Activated CD8-positive, alpha-beta memory T cell treated with anti-CD3 and anti-CD28 coated beads for 36 hours (primary cell): ENCODE data around the gene NOL4L. TPM values are rescaled to one million over a fixed set of nuclear protein-coding genes. Genes with fewer than 3 reads are reported as not detected.

Experiments used
- CTCF ChIA-PET: fragments of 350-600 bp; sonication (Branson Sonifier 250); formaldehyde crosslinking; loops from one replicate; lab custom pipeline; 2021; ENCODE audit warnings: antibody characterized with exemption; lab: Charles Lee
- POLR2A ChIA-PET: fragments of 350-600 bp; sonication (Branson Sonifier 250); formaldehyde crosslinking; loops from one replicate; lab custom pipeline; 2021; ENCODE audit warnings: antibody characterized with exemption; lab: Charles Lee
- total RNA-seq, 2 experiments: library from RNA; stranded (reverse); gene quantifications; one replicate each; pipeline ENCODE4 v1.2.3, GENCODE V29; 2021

The NOL4L gene
- total RNA-seq = 10 to 100 TPM in 1 of 2 experiments, 1 to 10 TPM in 1; 9.9 to 10.9 TPM

DNA sequence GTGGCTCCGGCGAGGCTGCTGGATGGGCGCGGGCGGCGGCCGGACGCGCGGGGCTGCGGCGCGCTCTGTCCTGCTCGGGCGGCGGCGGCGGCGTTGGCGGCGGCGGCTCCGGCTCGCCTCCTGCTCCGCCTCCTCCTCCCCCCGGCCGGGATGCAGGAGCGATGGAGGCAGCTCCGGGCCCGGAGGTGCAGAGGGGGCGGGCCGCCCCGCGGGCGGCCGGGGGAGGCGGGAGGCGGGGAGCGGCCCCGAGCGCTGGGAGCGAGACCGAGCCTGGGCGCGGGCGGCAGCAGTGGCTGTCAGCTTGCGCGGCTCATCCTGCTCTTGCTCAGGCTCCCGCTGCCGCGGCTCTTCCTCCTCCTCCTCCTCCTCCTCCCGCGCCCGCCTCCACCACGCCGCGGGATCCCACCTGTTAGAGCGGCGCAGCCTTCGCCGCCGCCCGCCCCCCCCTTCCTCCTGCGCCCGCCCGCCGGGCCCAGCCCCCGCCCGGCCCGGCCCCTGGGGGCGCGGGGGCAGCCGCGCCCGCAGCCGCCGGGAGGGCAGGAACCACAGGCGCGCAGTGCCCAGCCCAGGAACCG is at the start of gene NOL4L:
Gene NOL4L (minus strand): TSS at position 323 of the 575 bp plus-strand sequence. CDS start 443 bp downstream, outside the sequence.
- ChIA-PET CTCF (no interaction called here), POLR2A (interaction anchor here (0.6 to 1.1 kb wide), 2 partner anchors 27 to 60 kb away, joined by 3 read pairs; no protein-coding TSS in a partner anchor)

GRCh38 chr20:32634041-32634805 is 49.1 kb upstream of the NOL4L start:
- POLR2A ChIA-PET = no interaction called here
- CTCF ChIA-PET = no interaction called here

GRCh38 chr20:32632461-32633354 is 47.6 kb upstream of the NOL4L start:
- ChIA-PET POLR2A (no interaction called here), CTCF (no interaction called here)

GRCh38 chr20:32631933-32632460 is 46.9 kb upstream of the NOL4L start:
- CTCF ChIA-PET = interaction anchor here (0.9 kb wide), 1 partner anchor 21 kb away, joined by 3 read pairs; no protein-coding TSS in a partner anchor

GRCh38 chr20:32629813-32630212 is 44.7 kb upstream of the NOL4L start:
- CTCF ChIA-PET = interaction anchor here (1.0 kb wide), 1 partner anchor 74 kb away, joined by 5 read pairs; no protein-coding TSS in a partner anchor
- POLR2A ChIA-PET = no interaction called here

More at GRCh38 chr20:32631933-32632460, 46.9 kb upstream of the NOL4L start:
- POLR2A ChIA-PET = no interaction called here

DNA sequence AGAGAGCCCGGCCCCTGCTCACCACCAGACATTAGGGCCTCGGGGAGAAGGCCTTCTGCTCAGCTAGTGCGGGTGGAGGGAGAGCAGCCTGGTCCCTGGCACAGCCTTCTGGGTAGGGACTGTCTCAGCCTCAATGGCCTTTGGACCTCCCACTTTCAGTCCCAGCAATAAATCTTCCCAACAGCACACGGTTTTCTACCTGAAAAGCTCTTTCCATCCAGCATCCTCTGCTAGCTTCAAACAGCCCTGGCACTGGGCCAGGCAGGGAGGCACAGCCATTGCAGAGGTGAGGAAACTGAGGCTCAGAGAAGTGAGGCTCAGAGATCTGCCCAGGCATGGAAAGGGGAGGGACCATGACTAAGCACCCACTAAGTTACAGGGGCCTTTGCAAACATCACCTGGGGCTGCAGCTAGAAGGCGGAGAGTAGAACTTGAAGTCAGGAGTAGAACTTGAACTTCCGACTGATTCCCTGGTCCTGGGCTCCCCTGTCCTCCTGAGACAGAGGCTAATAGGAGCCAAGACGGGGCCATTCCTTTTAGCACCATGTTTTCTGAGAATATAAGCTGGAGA is 43.9 kb upstream of the NOL4L start:
- ChIA-PET CTCF (interaction anchor here (1.0 kb wide), 1 partner anchor 73 kb away, joined by 5 read pairs; no protein-coding TSS in a partner anchor), POLR2A (no interaction called here)

DNA sequence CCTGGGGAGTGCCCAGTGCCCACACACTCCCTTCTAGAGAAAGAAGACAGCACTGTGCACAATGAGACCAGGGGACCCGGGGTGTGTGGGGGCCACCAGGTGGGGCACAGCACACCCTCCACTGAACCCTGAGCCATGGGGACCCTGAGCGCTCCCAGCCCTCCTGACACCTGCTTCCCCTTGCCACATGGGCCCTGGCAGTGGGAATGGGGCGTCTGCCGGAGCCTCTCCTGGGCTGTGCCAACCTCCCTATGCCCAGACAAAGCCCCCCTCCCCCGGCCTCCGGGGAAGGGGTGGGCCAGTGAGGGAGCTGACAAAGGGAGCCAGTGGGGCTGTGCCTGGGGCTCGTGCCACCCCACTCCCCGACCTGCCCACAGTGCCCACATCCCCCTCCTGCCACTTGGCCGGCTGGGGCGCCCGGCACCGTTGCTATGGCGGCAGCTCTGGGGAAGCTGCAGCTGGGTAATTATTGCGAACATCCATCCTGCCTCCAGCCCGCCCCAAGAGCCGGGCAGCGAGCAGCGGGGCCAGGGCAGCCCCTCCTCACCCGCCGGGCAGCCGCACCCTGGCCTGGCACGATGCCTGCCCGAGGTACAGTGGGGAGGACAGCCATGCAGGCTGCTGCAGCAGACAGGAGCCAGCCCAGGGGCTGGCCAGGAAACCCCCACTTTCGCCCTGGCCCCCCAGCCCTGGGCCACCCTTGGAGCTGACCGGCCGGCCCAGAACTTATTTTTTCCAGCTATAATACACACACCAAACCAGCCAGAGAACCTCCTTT is 41.9 kb upstream of the NOL4L start:
- CTCF ChIA-PET = interaction anchor here (0.8 kb wide), 1 partner anchor 26 kb away, joined by 3 read pairs; no protein-coding TSS in a partner anchor
- POLR2A ChIA-PET = no interaction called here

DNA sequence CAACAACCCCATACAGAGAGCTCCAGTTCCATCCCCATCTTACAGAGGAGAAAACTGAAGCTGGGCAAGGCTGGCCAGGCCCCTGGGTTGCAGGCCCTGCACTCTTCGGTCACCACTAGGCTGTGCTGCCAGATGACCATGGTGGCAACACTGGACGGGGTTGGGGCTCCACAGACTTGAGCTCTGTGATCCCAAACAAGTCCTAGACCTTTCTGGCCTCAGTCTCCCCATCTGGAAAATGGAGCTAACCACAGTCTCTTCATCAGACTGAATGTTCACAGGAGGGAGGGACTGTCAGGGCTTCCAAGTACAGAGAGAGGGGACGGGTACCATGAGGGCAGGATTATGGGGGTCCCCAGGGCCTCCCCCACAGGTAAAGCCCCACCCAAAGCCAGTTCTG is 41.3 kb upstream of the NOL4L start:
- POLR2A ChIA-PET = no interaction called here

GRCh38 chr20:32625996-32626395 is 40.9 kb upstream of the NOL4L start:
- CTCF ChIA-PET = no interaction called here
- POLR2A ChIA-PET = no interaction called here

More for the DNA sequence above, 41.3 kb upstream of the NOL4L start:
- CTCF ChIA-PET = no interaction called here

DNA sequence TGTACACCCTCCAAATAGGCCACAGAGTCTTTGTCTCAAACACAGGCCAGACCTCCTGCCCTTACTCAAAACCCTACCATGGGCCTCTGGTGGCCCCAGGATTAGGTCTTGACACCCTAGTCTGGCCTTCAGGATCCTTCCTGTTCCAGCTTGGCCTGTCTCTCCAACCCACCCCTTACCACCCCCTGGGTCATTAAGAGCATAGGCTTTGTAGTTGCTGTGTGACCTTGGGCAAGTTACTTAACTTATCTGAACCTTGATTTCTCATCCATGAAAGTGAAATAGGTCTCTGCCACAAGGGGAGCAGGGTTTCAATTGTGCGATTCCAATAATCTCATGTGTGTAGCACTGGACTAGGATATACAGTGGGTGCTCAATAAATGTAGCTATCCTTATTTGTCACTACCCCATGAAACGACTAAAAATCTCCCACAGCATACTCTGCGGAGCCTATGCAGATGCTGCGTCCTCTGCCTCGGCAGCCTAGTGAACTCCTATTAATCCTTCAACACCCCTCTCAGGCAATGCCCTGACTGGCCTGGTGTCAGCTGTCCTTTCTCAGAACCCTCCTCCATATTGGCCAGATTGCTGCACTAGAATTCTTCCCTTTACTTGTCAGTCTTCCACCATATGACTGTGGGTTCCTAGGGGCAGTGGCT is 39.7 kb upstream of the NOL4L start:
- ChIA-PET POLR2A (no interaction called here), CTCF (no interaction called here)

DNA sequence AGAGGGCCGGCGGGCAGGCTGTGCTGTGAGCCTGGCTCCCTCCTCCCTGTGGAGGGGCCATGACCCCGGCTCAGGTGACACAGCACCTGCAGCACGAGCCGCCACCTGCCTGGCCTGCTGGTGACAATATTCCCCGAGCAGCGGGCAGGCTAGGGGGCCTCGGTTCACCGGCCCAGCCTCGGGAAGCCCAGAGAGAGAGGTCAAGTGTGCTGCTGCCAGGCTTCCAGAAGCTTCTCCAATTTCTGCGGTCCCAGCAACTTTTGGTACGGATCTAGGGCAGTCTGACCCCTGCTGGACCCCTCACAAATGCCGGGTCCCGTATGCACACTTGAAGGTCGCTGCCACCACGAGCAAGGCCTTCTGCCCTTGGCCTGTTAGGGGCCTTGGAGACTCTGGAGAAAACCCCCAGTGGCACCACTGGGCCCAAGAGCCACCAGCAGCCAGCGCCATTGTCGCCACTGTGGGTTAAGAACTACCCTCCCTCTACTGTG is 38.6 kb upstream of the NOL4L start:
- POLR2A ChIA-PET = no interaction called here
- CTCF ChIA-PET = no interaction called here

GRCh38 chr20:32622585-32623468 is 37.7 kb upstream of the NOL4L start:
- CTCF ChIA-PET = no interaction called here
- POLR2A ChIA-PET = no interaction called here

DNA sequence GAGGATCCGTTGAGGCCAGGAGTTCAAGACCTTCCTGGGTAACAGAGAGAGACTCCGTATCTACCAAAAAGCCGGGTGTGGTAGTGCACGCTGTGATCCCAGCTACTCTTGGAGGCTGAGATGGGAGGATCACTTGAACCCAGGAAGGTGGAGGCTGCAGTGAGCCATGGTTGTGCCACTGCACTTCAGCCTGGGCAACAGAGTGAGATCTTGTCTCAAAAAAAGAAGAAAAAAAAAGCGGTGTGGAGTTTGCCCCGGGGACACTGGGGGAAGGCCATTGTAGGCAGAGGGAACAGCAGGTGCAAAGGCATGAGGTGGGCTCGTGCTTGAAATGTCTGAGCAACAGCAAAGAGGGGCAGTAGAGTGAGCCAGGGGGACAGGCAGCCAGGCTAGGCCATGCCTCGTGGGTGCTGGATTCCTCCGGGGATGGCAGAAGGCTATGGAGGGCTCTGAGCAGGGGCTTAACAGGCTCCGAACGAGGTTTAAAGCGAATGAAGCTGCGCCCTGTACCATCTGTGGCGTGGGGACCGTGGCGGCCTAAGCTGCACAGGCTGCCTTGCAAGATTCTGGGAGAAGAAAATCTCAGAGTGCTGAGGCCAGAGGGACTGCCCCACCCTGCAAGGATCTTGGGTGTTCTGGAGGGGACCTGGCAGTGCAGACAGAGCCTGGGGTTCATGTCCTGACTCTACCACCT is 36.9 kb upstream of the NOL4L start:
- ChIA-PET CTCF (no interaction called here), POLR2A (no interaction called here)

DNA sequence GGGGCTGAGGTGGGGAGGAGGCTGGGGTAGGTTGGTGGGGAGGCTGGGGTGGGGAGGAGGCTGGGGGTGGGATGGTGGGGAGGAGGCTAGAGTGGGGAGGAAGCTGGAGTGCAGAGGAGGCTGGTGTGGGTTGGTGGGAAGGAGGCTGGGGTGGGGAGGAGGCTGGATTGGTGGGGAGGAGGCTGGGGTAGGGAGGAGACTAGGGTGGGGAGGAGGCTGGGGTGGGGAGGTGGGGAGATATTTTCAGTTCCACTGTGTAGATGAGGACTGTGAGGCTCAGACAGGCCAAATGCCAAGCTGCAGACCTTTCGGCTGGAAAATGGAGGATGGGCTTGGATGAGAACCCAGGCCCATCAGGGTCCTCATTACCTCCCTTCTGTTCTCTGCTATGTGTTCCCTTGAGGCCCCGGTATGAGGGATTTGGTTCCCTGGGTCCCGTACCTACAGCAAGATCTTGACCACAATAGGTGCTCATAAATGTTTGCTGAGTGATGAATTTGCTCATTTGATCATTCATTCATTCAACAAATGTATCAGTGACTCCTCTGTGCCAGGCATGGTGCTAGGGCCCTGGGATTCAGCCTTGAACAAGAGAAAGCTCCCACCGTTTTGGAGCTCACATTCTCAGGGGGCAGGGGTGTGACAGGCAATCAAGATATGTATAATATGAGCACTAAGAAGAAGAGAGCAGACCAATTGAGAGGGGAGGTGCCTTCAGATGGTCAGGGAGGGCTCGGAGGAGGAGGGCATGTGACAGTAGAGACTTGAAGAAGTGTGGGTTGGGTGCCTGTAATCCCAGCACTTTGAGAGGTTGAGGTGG is 36.1 kb upstream of the NOL4L start:
- ChIA-PET CTCF (no interaction called here), POLR2A (no interaction called here)

DNA sequence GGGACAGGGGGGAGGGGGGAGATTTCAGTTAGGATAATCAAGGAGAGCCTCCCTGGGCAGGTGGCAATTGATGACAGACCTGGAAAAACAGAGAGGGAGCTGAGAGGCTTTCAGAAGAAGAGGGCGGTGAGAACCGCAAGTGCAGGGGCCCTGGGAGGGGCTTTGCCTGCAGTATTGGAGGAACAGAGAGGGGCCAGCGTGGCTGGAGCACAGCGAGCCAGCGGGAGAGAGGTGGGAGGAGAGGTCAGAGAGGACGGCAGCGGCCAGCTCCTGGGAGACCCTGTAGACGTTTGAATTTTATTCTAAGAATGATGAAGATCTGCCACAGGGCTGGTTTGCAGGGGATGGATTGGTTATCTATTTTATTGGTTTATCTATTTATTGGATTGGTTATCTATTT is 34.5 kb upstream of the NOL4L start:
- CTCF ChIA-PET = interaction anchor here (0.6 to 1.0 kb wide), 3 partner anchors 8 to 61 kb away, joined by 3 to 4 read pairs (median 3); no protein-coding TSS in a partner anchor
- POLR2A ChIA-PET = no interaction called here
